RKO (cell line): Measurements from ENCODE around the gene IDUA.
"Not testable (repeated sequence)": the region's sequence is repeated elsewhere in the genome, so short reads cannot be mapped to it uniquely, and the experiment has no call there.

Experiments
- DNase-seq: peaks from one replicate; pipeline ENCODE4 v3.0.0-alpha.2; 2016; ENCODE audit warnings: low spot score

Gene IDUA

GRCh38 chr4:1046581-1047011 lies 59.8 kb downstream of the IDUA start:
- not testable (repeated sequence) for DNase-seq

- DNase-seq: no peak
Measured at GRCh38 chr4:1047106-1047975, 60.5 kb downstream of the IDUA start.

- no peak for DNase-seq
Measured at GRCh38 chr4:1047976-1048772, 61.3 kb downstream of the IDUA start.

GRCh38 chr4:1048773-1049590 lies 62.1 kb downstream of the IDUA start:
- DNase-seq: no peak

- DNase-seq: no peak
Measured at GRCh38 chr4:1049591-1049905, 62.7 kb downstream of the IDUA start.

GRCh38 chr4:1050486-1051213 lies 63.8 kb downstream of the IDUA start:
- DNase-seq: no peak

- no peak for DNase-seq
Measured at GRCh38 chr4:1051472-1051871, 64.6 kb downstream of the IDUA start.

GRCh38 chr4:1052231-1052671 lies 65.4 kb downstream of the IDUA start:
- no peak for DNase-seq

- no peak for DNase-seq
Measured at GRCh38 chr4:1053080-1053661, 66.3 kb downstream of the IDUA start.

GRCh38 chr4:1053891-1054290 lies 67.0 kb downstream of the IDUA start:
- not testable (repeated sequence) for DNase-seq
